Left colon (tissue), 2 donors: ENCODE results near the gene EDEM2. TPM values are rescaled to one million over a fixed set of nuclear protein-coding genes. Genes with fewer than 3 reads are reported as not detected.
"Not testable (repeated sequence)": the region's sequence is repeated elsewhere in the genome, so short reads cannot be mapped to it uniquely, and the experiment has no call there.

Source experiments
- ATAC-seq: fragments of 200-7000 bp; cut with Tn5 transposase; one replicate; pipeline ENCODE4 v1.9.1; 2020; ENCODE audit warnings: mild to moderate bottlenecking, moderate library complexity
- DNase-seq, 2 donors: peaks; one replicate each; pipeline ENCODE4 v3.0.0-alpha.2; 2020
- intact Hi-C, 2 donors: fragments of 100-400 bp; cut with DNase I in 1 of 2; cut with micrococcal nuclease in 1 of 2; formaldehyde crosslinking; loops; one replicate each; pipeline versions ENCODE4 v1.11.2 to v1.14.0; 2022; cut with DNase I, micrococcal nuclease
- total RNA-seq, 2 donors: library from RNA; stranded (reverse); fragmentation: NEBNext Ultra II Directional; extraction: Animal tissue kit (Norgen Biotek cat#: 25700); gene quantifications; one replicate each; pipeline ENCODE4 v1.2.1, GENCODE V29; 2021
- donor health status: DM: no; HTN: no; CAD: no.
- donor health status: DM: yes; HTN: yes; CAD: no.

The EDEM2 gene
- total RNA-seq, 2 donors from 2014 or later = 26.4 to 29.7 TPM

- ATAC-seq (no peak), DNase-seq (no peak)
- intact Hi-C loops = no loop called here
These were observed 25.3 kb upstream of the EDEM2 start for GRCh38 chr20:35172434-35172806.

- ATAC-seq (peak; percentile 98), DNase-seq (peak; percentile 83 to 91)
- intact Hi-C loops = no loop called here
These were observed 24.8 kb upstream of the EDEM2 start, which contains the start of gene PROCR for GRCh38 chr20:35171753-35172433. Gene PROCR, plus strand, starts transcription at chr20:35172072. Its CDS starts 83 bp downstream, at chr20:35172155.

- intact Hi-C loops = no loop called here
- ATAC-seq (no peak), DNase-seq (no peak)
These were observed 24.3 kb upstream of the EDEM2 start for GRCh38 chr20:35171438-35171752.

- ATAC-seq, DNase-seq, intact Hi-C loops: not testable (repeated sequence)
These were observed 21.7 kb upstream of the EDEM2 start for GRCh38 chr20:35168701-35169409.

GRCh38 chr20:35167787-35168186 is 20.7 kb upstream of the EDEM2 start:
- intact Hi-C loops = no loop called here
- DNase-seq (no peak), ATAC-seq (no peak)

GRCh38 chr20:35166242-35166830 is 19.2 kb upstream of the EDEM2 start:
- peak in 1 of 2 donors; percentile 9 for DNase-seq
- no peak for ATAC-seq
- intact Hi-C loops = no loop called here

GRCh38 chr20:35165221-35166185 is 18.4 kb upstream of the EDEM2 start:
- no peak for DNase-seq

GRCh38 chr20:35164531-35164930 is 17.4 kb upstream of the EDEM2 start:
- intact Hi-C loops, DNase-seq, ATAC-seq: not testable (repeated sequence)

More at GRCh38 chr20:35165221-35166185, 18.4 kb upstream of the EDEM2 start:
- no peak for ATAC-seq
- intact Hi-C loops = no loop called here

- ATAC-seq, DNase-seq, intact Hi-C loops: not testable (repeated sequence)
These were observed 13.2 kb upstream of the EDEM2 start for GRCh38 chr20:35160341-35160740.

- intact Hi-C loops = no loop called here
- no peak for ATAC-seq
These were observed 9.8 kb upstream of the EDEM2 start for GRCh38 chr20:35156978-35157377.

GRCh38 chr20:35155936-35156335 is 8.8 kb upstream of the EDEM2 start:
- ATAC-seq = no peak
- no peak for DNase-seq
- intact Hi-C loops = no loop called here

More at GRCh38 chr20:35156978-35157377, 9.8 kb upstream of the EDEM2 start:
- DNase-seq = no peak

- ATAC-seq (no peak), DNase-seq (no peak)
- intact Hi-C loops = no loop called here
These were observed 4.6 kb upstream of the EDEM2 start for GRCh38 chr20:35151736-35152135.

- no peak for ATAC-seq
- intact Hi-C loops = no loop called here
- DNase-seq = no peak
These were observed 3.9 kb upstream of the EDEM2 start for GRCh38 chr20:35150846-35151579.

GRCh38 chr20:35147575-35148071 is 487 bp upstream of the EDEM2 start:
- intact Hi-C loops = loop anchor here in 1 of 2 donors (10.0 kb wide), 1 partner anchor 57 kb away; no protein-coding TSS in a partner anchor
- DNase-seq = peak; percentile 28 to 36
- peak; percentile 5 for ATAC-seq

GRCh38 chr20:35146299-35146919 is 727 bp downstream of the EDEM2 start:
- peak; percentile 55 for ATAC-seq
- intact Hi-C loops = loop anchor here in 1 of 2 donors (10.0 kb wide), 1 partner anchor 58 kb away; no protein-coding TSS in a partner anchor
- peak; percentile 33 to 54 for DNase-seq

- DNase-seq (no peak), ATAC-seq (peak; percentile 28)
- intact Hi-C loops = loop anchor here in 1 of 2 donors (10.0 kb wide), 1 partner anchor 60 kb away; no protein-coding TSS in a partner anchor
These were observed 2.0 kb downstream of the EDEM2 start for GRCh38 chr20:35145141-35145564.

GRCh38 chr20:35144694-35145093 is 2.4 kb downstream of the EDEM2 start:
- intact Hi-C loops = loop anchor here in 1 of 2 donors (10.0 kb wide), 1 partner anchor 60 kb away; no protein-coding TSS in a partner anchor
- no peak for ATAC-seq
- DNase-seq = no peak
